Esophagus squamous epithelium (tissue), 4 donors: ENCODE data around the gene AGO3.

Source experiments
- POLR2A ChIP-seq, 4 donors: fragments of 450-650 bp; IDR thresholded peaks; one replicate each; pipeline ENCODE4 v1.6.1; 2017; ENCODE audit warnings: antibody characterized with exemption in 4 of 4, mild to moderate bottlenecking in 4 of 4, moderate library complexity in 3 of 4
- TF ChIP-seq, protein P1 (sequence below), 6 experiments: fragments of 450-650 bp in 4 of 6; fragments of 200-600 bp in 2 of 6; sonication (generic) in 2 of 6; IDR thresholded peaks; one replicate each; pipeline ENCODE4 v1.5.1; 2016 to 2019; ENCODE audit warnings: antibody characterized with exemption in 6 of 6, mild to moderate bottlenecking in 4 of 6, moderate library complexity in 4 of 6

DNA sequence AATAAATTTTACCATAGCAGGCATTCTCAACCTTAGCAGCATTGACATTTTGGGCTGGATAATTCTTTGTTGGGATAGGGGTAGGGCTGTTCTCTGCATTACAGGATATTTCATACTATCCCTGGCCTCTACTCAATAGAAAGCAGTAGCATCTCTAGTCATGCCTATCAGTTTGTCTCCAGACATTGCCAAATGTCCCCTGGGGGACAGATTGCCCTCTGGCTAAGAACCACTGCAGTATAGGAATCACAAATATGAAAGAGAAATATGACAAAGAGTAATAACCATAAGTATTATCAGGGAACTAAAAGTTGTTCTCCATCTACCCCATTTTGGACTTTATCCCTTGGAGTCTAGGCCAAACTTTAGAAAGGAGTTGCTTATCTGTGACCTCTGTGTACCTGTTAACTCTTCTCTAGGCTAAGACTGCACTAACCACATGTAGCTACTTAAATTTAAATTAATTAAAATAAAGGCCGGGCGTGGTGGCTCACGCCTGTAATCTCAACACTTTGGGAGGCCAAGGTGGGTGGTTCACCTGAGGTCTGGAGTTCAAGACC is 76.1 kb downstream of the AGO3 start:
- TF ChIP-seq, protein P1, sequence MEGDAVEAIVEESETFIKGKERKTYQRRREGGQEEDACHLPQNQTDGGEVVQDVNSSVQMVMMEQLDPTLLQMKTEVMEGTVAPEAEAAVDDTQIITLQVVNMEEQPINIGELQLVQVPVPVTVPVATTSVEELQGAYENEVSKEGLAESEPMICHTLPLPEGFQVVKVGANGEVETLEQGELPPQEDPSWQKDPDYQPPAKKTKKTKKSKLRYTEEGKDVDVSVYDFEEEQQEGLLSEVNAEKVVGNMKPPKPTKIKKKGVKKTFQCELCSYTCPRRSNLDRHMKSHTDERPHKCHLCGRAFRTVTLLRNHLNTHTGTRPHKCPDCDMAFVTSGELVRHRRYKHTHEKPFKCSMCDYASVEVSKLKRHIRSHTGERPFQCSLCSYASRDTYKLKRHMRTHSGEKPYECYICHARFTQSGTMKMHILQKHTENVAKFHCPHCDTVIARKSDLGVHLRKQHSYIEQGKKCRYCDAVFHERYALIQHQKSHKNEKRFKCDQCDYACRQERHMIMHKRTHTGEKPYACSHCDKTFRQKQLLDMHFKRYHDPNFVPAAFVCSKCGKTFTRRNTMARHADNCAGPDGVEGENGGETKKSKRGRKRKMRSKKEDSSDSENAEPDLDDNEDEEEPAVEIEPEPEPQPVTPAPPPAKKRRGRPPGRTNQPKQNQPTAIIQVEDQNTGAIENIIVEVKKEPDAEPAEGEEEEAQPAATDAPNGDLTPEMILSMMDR (IDR thresholded peaks at IDR 0.05): no peak
- no peak for TF ChIP-seq POLR2A (IDR thresholded peaks at IDR 0.05)
